ENCODE measurements around the gene SERPINA3. TPM values are rescaled to one million over a fixed set of nuclear protein-coding genes. Genes with fewer than 3 reads are reported as not detected.
"Not testable (repeated sequence)": the region's sequence is repeated elsewhere in the genome, so short reads cannot be mapped to it uniquely, and the experiment has no call there.

Gene SERPINA3
- total RNA-seq, 1 donor from 2014 or later: not detected

DNA sequence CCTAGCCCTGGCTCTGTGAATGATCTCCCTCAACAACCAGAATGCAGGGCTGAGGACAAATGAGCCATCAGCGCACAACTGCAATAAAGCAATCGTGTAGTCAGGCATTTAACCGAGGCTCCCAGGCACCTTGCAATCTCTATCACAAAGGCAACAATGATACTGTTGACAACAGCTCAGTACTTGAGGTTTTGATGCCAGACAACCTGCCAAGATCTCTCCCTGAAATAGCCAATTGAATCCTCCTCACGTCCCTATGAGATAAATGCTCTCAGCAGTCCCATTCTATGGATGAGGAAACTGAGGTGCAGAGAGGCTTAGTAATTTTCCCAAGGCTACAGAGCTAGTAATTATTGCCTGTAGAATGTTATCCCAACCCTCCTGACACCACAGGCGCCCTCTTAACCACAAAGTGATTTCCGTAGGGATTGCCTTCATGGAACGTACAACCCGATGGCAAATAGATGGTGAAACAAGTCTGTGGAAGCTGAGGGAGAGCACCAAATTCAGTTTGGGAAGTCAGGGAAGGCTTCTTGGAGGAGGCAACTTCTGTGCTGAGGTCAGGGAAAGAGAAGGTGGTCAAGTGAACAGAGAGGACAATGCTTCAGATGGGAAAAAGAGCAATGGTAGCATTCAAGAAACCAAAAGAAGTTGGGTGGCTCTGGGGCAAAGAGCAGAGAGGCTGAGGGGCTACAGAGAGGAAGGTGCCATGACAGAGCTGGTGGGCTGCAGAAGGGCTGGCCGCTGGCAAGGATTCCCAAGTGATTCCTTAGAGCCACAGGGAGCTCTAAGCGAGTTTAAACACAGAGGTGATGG lies 12.6 kb downstream of the SERPINA3 start:
- H3K4me1 Mint-ChIP-seq: no peaks in the 10 kb centered on the region
- H3K36me3 Mint-ChIP-seq (ENCODE audit: low read depth): no peaks in the 10 kb centered on the region
- DNase-seq: no peak
- no peak overlapping the region for H3K4me3 Mint-ChIP-seq
- peaks cover 2% of the 10 kb centered on the region for H3K27me3 Mint-ChIP-seq
- no peak overlapping the region for H3K27ac Mint-ChIP-seq
- no peaks in the 10 kb centered on the region for H3K9me3 Mint-ChIP-seq
- intact Hi-C loops (cut with micrococcal nuclease): no loop called here

GRCh38 chr14:94625353-94625635 lies 13.1 kb downstream of the SERPINA3 start:
- Mint-ChIP-seq H3K27me3 (peaks cover 2% of the 10 kb centered on the region), H3K36me3 (ENCODE audit: low read depth) (no peaks in the 10 kb centered on the region), H3K9me3 (no peaks in the 10 kb centered on the region), H3K4me3 (no peak overlapping the region), H3K4me1 (no peaks in the 10 kb centered on the region), H3K27ac (no peak overlapping the region)
- intact Hi-C loops (cut with micrococcal nuclease): no loop called here
- DNase-seq: no peak

- intact Hi-C loops (cut with micrococcal nuclease): no loop called here
- Mint-ChIP-seq H3K4me3 (no peak overlapping the region), H3K27me3 (peaks cover 4% of the 10 kb centered on the region), H3K4me1 (no peaks in the 10 kb centered on the region), H3K36me3 (ENCODE audit: low read depth) (no peaks in the 10 kb centered on the region), H3K9me3 (no peaks in the 10 kb centered on the region), H3K27ac (no peak overlapping the region)
- DNase-seq: no peak
These were observed 16.4 kb downstream of the SERPINA3 start for GRCh38 chr14:94628578-94628977.

DNA sequence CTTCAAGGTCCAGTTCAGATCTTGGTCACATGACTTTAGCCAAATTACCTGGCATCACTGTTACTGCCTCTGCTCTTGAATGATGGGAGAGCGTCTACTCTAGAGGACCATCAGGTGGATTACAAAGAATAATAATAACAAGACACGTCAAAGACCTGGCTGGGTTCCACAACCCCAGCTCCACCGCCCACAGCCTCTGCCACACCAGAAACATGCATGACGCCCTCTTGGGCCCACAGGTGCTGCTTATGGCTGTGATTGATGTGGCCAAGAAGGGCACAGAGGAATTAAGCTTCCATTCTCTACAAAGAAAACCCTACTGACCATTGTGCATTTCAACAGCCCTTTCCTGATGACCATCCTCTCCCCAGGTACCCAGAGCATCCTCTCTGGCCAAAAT lies 18.2 kb downstream of the SERPINA3 start:
- Mint-ChIP-seq H3K27me3 (peaks cover 4% of the 10 kb centered on the region), H3K27ac (no peak overlapping the region), H3K9me3 (no peaks in the 10 kb centered on the region), H3K4me1 (no peaks in the 10 kb centered on the region), H3K36me3 (ENCODE audit: low read depth) (no peaks in the 10 kb centered on the region), H3K4me3 (no peak overlapping the region)
- no peak for DNase-seq
- intact Hi-C loops (cut with micrococcal nuclease): no loop called here

- intact Hi-C loops (cut with micrococcal nuclease): no loop called here
- Mint-ChIP-seq H3K4me1 (no peaks in the 10 kb centered on the region), H3K9me3 (no peaks in the 10 kb centered on the region), H3K27me3 (peaks cover 4% of the 10 kb centered on the region), H3K4me3 (no peak overlapping the region), H3K36me3 (ENCODE audit: low read depth) (no peaks in the 10 kb centered on the region), H3K27ac (no peak overlapping the region)
- no peak for DNase-seq
These were observed 18.9 kb downstream of the SERPINA3 start for GRCh38 chr14:94631050-94631449.

GRCh38 chr14:94631536-94632304 lies 19.5 kb downstream of the SERPINA3 start:
- intact Hi-C loops (cut with micrococcal nuclease): no loop called here
- no peaks in the 10 kb centered on the region for H3K36me3 Mint-ChIP-seq (ENCODE audit: low read depth)
- H3K4me3 Mint-ChIP-seq: no peak overlapping the region
- no peak overlapping the region for H3K27ac Mint-ChIP-seq
- H3K27me3 Mint-ChIP-seq: peaks cover 4% of the 10 kb centered on the region
- H3K4me1 Mint-ChIP-seq: no peaks in the 10 kb centered on the region
- DNase-seq: no peak
- no peaks in the 10 kb centered on the region for H3K9me3 Mint-ChIP-seq

DNA sequence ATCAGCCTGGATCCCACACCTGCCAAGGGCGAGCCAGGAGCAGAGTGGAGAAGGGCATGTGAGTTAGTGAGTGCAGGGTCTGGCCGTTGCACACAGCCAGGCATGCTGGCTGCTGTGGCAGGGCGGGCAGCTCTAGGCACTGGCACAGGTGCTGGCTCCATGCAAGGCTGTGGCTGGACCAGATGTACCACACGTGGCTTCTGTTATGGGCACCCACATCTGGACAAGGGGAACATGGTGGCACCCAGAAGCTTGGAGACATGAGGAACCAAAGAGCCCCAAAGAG lies 20.1 kb downstream of the SERPINA3 start:
- Mint-ChIP-seq H3K27ac (no peak overlapping the region), H3K4me1 (no peaks in the 10 kb centered on the region), H3K4me3 (no peak overlapping the region), H3K9me3 (no peaks in the 10 kb centered on the region), H3K27me3 (peaks cover 4% of the 10 kb centered on the region), H3K36me3 (ENCODE audit: low read depth) (no peaks in the 10 kb centered on the region)
- DNase-seq: no peak
- intact Hi-C loops (cut with micrococcal nuclease): no loop called here

DNA sequence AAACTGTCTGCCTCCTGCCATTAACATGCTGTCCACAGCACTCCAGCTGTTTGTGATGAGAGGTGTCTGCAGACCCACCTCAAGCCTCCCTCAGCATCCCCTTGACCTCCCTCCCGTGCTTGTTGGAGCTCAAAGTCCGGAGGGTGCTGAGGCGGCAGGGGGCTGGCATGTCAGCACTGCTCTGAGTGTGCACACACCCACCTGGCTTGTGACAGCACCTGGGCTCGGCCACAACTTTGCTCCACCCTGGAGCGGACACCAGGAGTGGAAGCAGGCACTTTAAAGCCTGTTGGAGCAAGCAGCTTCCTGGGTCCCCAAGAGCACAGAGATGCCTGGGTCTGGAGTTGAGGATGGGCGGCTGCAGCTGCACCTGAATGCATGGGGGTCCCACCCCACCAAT lies 20.9 kb downstream of the SERPINA3 start:
- DNase-seq: no peak
- H3K4me3 Mint-ChIP-seq: no peak overlapping the region
- H3K4me1 Mint-ChIP-seq: no peaks in the 10 kb centered on the region
- intact Hi-C loops (cut with micrococcal nuclease): no loop called here
- H3K36me3 Mint-ChIP-seq (ENCODE audit: low read depth): no peaks in the 10 kb centered on the region
- no peak overlapping the region for H3K27ac Mint-ChIP-seq
- no peaks in the 10 kb centered on the region for H3K9me3 Mint-ChIP-seq
- peaks cover 4% of the 10 kb centered on the region for H3K27me3 Mint-ChIP-seq

DNA sequence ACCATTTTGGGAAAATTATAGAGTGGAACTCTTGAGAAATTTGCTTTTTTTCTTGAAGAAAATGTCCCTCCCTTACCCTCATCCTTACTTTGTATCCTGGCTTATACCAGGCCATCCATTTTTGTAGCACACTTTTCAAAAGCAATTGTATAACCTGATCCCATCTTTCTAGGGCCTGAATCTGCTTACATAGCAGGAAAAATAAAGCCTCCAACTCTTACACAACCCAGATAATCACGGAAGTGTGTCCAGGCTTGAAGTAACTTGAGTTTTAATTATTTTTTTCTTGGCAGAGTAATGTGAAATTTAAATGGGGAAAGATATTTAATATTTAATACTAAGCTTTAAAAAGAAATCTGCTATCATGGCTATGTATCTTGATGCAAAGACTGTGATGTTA lies 23.0 kb downstream of the SERPINA3 start:
- H3K27ac Mint-ChIP-seq: no peak overlapping the region
- H3K4me1 Mint-ChIP-seq: no peaks in the 10 kb centered on the region
- intact Hi-C loops (cut with micrococcal nuclease): no loop called here
- H3K27me3 Mint-ChIP-seq: peaks cover 1% of the 10 kb centered on the region
- no peak for DNase-seq
- H3K9me3 Mint-ChIP-seq: no peaks in the 10 kb centered on the region
- H3K36me3 Mint-ChIP-seq (ENCODE audit: low read depth): no peaks in the 10 kb centered on the region
- no peak overlapping the region for H3K4me3 Mint-ChIP-seq

GRCh38 chr14:94636744-94637412 lies 24.7 kb downstream of the SERPINA3 start:
- intact Hi-C loops (cut with micrococcal nuclease): no loop called here
- H3K36me3 Mint-ChIP-seq (ENCODE audit: low read depth): no peaks in the 10 kb centered on the region
- no peak for DNase-seq
- H3K27me3 Mint-ChIP-seq: no peaks in the 10 kb centered on the region
- H3K4me1 Mint-ChIP-seq: no peaks in the 10 kb centered on the region
- no peaks in the 10 kb centered on the region for H3K9me3 Mint-ChIP-seq
- H3K27ac Mint-ChIP-seq: no peak overlapping the region
- H3K4me3 Mint-ChIP-seq: no peak overlapping the region

GRCh38 chr14:94637814-94638213 lies 25.6 kb downstream of the SERPINA3 start:
- H3K36me3 Mint-ChIP-seq (ENCODE audit: low read depth); DNase-seq; intact Hi-C loops (cut with micrococcal nuclease); H3K9me3 Mint-ChIP-seq; H3K4me3 Mint-ChIP-seq; H3K4me1 Mint-ChIP-seq; H3K27ac Mint-ChIP-seq; H3K27me3 Mint-ChIP-seq: not testable (repeated sequence)

- H3K27me3 Mint-ChIP-seq: no peaks in the 10 kb centered on the region
- intact Hi-C loops (cut with micrococcal nuclease): no loop called here
- H3K9me3 Mint-ChIP-seq: no peaks in the 10 kb centered on the region
- no peak overlapping the region for H3K4me3 Mint-ChIP-seq
- DNase-seq: no peak
- H3K27ac Mint-ChIP-seq: no peak overlapping the region
- no peaks in the 10 kb centered on the region for H3K4me1 Mint-ChIP-seq
- H3K36me3 Mint-ChIP-seq (ENCODE audit: low read depth): no peaks in the 10 kb centered on the region
These were observed 26.1 kb downstream of the SERPINA3 start for GRCh38 chr14:94638339-94638738.

GRCh38 chr14:94638961-94639817 lies 27.0 kb downstream of the SERPINA3 start:
- intact Hi-C loops (cut with micrococcal nuclease): no loop called here
- H3K27me3 Mint-ChIP-seq: no peaks in the 10 kb centered on the region
- no peaks in the 10 kb centered on the region for H3K36me3 Mint-ChIP-seq (ENCODE audit: low read depth)
- H3K4me3 Mint-ChIP-seq: no peak overlapping the region
- H3K4me1 Mint-ChIP-seq: no peaks in the 10 kb centered on the region
- no peak overlapping the region for H3K27ac Mint-ChIP-seq
- H3K9me3 Mint-ChIP-seq: no peaks in the 10 kb centered on the region
- no peak for DNase-seq
